Mucosa of descending colon (tissue), 3 donors: ENCODE results near the gene IPO11. TPM values are rescaled to one million over a fixed set of nuclear protein-coding genes. Genes with fewer than 3 reads are reported as not detected.

Experiments used
- ATAC-seq: fragments of 200-7000 bp; cut with Tn5 transposase; one replicate; pipeline ENCODE4 v1.9.1; 2020; ENCODE audit warnings: mild to moderate bottlenecking, moderate library complexity
- DNase-seq, 3 donors: peaks; one replicate each; pipeline ENCODE4 v3.0.0-alpha.2; 2020
- H3K36me3 ChIP-seq: fragments of 200-600 bp; one replicate; pipeline ENCODE4 v1.8.0; 2021; ENCODE audit warnings: low read depth, mild to moderate bottlenecking
- H3K4me1 ChIP-seq: fragments of 200-600 bp; one replicate; pipeline ENCODE4 v1.8.0; 2021; ENCODE audit warnings: low read depth, mild to moderate bottlenecking
- H3K4me3 ChIP-seq: fragments of 200-600 bp; one replicate; pipeline ENCODE4 v1.8.0; 2021; ENCODE audit warnings: mild to moderate bottlenecking
- H3K9me3 ChIP-seq: fragments of 200-600 bp; one replicate; pipeline ENCODE4 v1.8.0; 2021; ENCODE audit warnings: mild to moderate bottlenecking
- CTCF ChIP-seq: fragments of 200-600 bp; IDR thresholded peaks from one replicate; pipeline ENCODE4 v1.8.0; 2022; ENCODE audit warnings: antibody characterized with exemption, mild to moderate bottlenecking
- intact Hi-C, 2 donors: fragments of 100-400 bp; cut with DNase I in 1 of 2; cut with micrococcal nuclease in 1 of 2; formaldehyde crosslinking; loops; one replicate each; pipeline versions ENCODE4 v1.11.0 to v1.11.1; 2022; cut with DNase I, micrococcal nuclease
- total RNA-seq, 3 donors: library from RNA; stranded (reverse); fragmentation: NEBNext Ultra II Directional in 2 of 3; extraction: Animal tissue kit (Norgen Biotek cat#: 25700) in 2 of 3; gene quantifications; one replicate each; pipeline versions ENCODE4 v1.2.1 to v1.2.4, GENCODE V29; 2021 to 2023
- donor health status: DM: no; HTN: no; CAD: no; lungs with moderate emphysema.
- donor health status: DM: no; HTN: no; CAD: no.
- donor health status: DM: no; HTN: yes; CAD: no.

The IPO11 gene
- total RNA-seq, 3 donors from 2014 or later, result 17.6 to 21.9 (median 18.5) TPM

GRCh38 chr5:62575066-62575465, 162.5 kb downstream of the IPO11 start:
- ATAC-seq, result no peak
- no peak for DNase-seq
- H3K4me3 ChIP-seq, result no peak overlapping the region
- no peaks in the 10 kb centered on the region for H3K4me1 ChIP-seq
- H3K9me3 ChIP-seq, result no peaks in the 10 kb centered on the region
- TF ChIP-seq CTCF, result no peak
- no peaks in the 10 kb centered on the region for H3K36me3 ChIP-seq
- intact Hi-C loops, result no loop called here

DNA sequence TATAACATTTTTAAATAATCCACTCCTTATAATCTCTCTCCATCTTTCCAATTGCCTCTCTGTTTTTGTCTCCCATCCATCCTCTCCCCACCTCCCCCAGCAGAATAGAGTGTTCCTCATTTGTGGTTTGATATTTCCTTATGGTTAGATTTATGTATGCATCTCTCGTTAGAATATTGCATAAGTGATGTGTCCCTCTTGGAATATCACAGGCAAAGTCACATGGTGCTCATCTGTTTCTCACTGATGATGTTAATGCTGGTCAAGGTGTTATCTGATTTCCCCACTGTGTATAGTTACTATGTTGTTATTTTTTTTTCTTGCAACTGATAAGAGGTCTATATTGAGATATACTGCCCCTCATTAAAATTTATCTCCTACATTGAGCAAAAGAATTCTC, 162.9 kb downstream of the IPO11 start:
- ATAC-seq (no peak), DNase-seq (no peak)
- no peak for TF ChIP-seq CTCF
- Histone ChIP-seq H3K9me3 (no peaks in the 10 kb centered on the region), H3K4me1 (no peaks in the 10 kb centered on the region), H3K4me3 (no peak overlapping the region), H3K36me3 (no peaks in the 10 kb centered on the region)
- intact Hi-C loops, result no loop called here

DNA sequence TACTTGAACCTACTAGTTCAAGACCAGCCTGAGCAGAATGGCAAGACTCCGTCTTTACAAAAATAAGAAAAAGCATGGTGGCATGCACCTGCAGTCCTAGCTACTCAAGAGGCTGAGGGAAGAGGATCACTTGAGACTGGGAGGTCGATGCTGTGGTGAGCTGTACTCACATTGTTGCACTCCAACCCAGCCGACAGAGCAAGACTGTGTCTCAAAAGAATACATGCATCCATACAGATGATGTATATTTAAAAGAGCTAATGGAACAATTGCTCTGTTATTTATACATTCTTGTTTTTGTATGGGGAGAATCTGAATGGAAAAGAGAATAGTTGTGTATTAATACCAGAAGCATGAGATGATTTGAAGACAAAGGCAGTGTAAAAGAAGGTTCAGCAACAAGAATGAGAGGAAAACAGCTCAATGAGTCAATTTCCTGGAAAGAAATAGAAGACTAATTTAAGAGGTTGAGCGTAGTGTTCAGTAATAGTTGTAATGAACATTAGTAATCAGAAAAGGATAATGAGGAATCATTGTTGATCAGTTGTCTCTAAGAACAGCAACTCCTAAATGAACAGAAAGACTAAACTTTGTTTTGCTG, 164.1 kb downstream of the IPO11 start:
- no peak for TF ChIP-seq CTCF
- DNase-seq (no peak), ATAC-seq (no peak)

DNA sequence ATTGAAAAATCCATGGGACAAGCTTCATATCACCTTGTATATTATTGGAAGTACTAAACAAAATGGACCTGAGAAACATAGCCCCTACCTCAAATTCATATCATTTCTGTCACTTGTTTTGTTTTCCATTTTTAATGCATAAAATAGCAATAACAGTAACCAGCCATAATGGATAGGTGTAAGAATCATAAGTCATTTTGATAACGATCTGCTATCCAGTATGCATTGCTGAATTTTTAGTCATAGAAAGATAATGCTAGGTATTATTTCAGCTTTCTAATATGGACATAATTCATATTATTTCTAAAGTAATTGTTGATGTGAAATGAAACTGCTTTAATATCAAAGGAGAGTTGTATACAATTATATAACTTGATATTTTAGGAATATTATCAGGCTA, 164.9 kb downstream of the IPO11 start:
- Histone ChIP-seq H3K9me3 (no peaks in the 10 kb centered on the region), H3K36me3 (no peaks in the 10 kb centered on the region), H3K4me3 (no peak overlapping the region), H3K4me1 (no peaks in the 10 kb centered on the region)
- ATAC-seq (no peak), DNase-seq (no peak)
- intact Hi-C loops, result no loop called here
- TF ChIP-seq CTCF, result no peak

More for the DNA sequence above, 164.1 kb downstream of the IPO11 start:
- Histone ChIP-seq H3K36me3 (no peaks in the 10 kb centered on the region), H3K9me3 (no peaks in the 10 kb centered on the region), H3K4me3 (no peak overlapping the region), H3K4me1 (no peaks in the 10 kb centered on the region)
- intact Hi-C loops, result no loop called here

DNA sequence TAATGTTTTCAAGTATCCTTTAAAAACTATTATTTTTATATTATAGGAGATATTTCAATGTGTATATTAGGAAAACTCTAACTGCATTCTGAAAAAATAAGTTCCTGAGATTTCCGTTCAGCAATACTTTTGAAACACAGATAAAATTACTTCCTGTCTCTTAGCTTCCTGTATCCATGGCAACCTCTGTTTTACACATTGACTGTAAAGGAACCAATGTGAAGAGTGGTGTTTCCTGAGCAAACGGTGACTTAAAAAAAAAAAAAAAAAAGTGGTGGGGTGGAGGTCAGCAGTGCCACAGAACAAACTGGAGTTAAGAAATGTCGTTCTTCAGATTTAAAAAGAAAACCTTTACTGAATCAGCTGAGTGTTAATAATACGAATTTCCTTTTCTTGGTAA, 166.0 kb downstream of the IPO11 start, which contains the start of gene LRRC70:
Gene LRRC70, plus strand, starts transcription at position 280 of the 400 bp plus-strand sequence. CDS start 620 bp downstream, outside the sequence.
- no peaks in the 10 kb centered on the region for H3K9me3 ChIP-seq
- ATAC-seq (peak; percentile 37), DNase-seq (no peak)
- intact Hi-C loops, result no loop called here
- no peak for TF ChIP-seq CTCF
- H3K4me3 ChIP-seq, result no peak within 1 kb of the TSS
- H3K4me1 ChIP-seq, result no peaks in the 10 kb centered on the region
- H3K36me3 ChIP-seq, result no peaks in the 10 kb centered on the region

DNA sequence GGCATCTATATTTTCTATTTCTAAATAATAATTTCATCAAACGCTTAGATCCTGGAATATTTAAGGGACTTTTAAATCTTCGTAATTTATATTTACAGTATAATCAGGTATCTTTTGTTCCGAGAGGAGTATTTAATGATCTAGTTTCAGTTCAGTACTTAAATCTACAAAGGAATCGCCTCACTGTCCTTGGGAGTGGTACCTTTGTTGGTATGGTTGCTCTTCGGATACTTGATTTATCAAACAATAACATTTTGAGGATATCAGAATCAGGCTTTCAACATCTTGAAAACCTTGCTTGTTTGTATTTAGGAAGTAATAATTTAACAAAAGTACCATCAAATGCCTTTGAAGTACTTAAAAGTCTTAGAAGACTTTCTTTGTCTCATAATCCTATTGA, 167.2 kb downstream of the IPO11 start:
- DNase-seq (no peak), ATAC-seq (no peak)
- Histone ChIP-seq H3K36me3 (no peaks in the 10 kb centered on the region), H3K9me3 (no peaks in the 10 kb centered on the region), H3K4me1 (no peaks in the 10 kb centered on the region), H3K4me3 (no peak overlapping the region)
- intact Hi-C loops, result no loop called here
- TF ChIP-seq CTCF, result no peak
